Measurements from ENCODE around the gene KRT71.

KRT71 gene

GRCh38 chr12:52524898-52525591, 27.9 kb downstream of the KRT71 start:
- H3K79me2 ChIP-seq (ENCODE audit: control insufficient read depth, low read length): no peaks in the 10 kb centered on the region
- H4K20me1 ChIP-seq (ENCODE audit: control insufficient read depth, insufficient read depth, low read depth, low read length): no peaks in the 10 kb centered on the region
- H3K9me3 ChIP-seq (ENCODE audit: control insufficient read depth, insufficient read depth, low read length): no peaks in the 10 kb centered on the region
- H3K4me1 ChIP-seq (ENCODE audit: control insufficient read depth, low read length): no peaks in the 10 kb centered on the region
- TF ChIP-seq EZH2phosphoT487 (IDR thresholded peaks at IDR 0.05; ENCODE audit: borderline replicate concordance, low read length) (no peak), CTCF (IDR thresholded peaks at IDR 0.05; ENCODE audit: low read depth, low read length, poor library complexity, severe bottlenecking) (no peak)
- no peaks in the 10 kb centered on the region for H3K27me3 ChIP-seq (ENCODE audit: control insufficient read depth, low read length)
- no peak overlapping the region for H3K4me3 ChIP-seq (ENCODE audit: low read length)
- no peak overlapping the region for H3K4me2 ChIP-seq (ENCODE audit: low read length)
- H3K27ac ChIP-seq (ENCODE audit: low read depth, low read length): no peak overlapping the region
- no peaks in the 10 kb centered on the region for H3F3A ChIP-seq (ENCODE audit: control insufficient read depth, insufficient read depth)
- H3K36me3 ChIP-seq (ENCODE audit: control insufficient read depth, low read length): no peaks in the 10 kb centered on the region
- H3K9me2 ChIP-seq (replicated peaks; ENCODE audit: control insufficient read depth, low read length): no peaks in the 10 kb centered on the region

- H3F3A ChIP-seq (ENCODE audit: control insufficient read depth, insufficient read depth): no peaks in the 10 kb centered on the region
Measured at GRCh38 chr12:52524241-52524897, 28.6 kb downstream of the KRT71 start.

GRCh38 chr12:52523824-52524223, 29.1 kb downstream of the KRT71 start:
- H3K4me2 ChIP-seq (ENCODE audit: low read length): no peak overlapping the region
- H4K20me1 ChIP-seq (ENCODE audit: control insufficient read depth, insufficient read depth, low read depth, low read length): no peaks in the 10 kb centered on the region
- H3K27ac ChIP-seq (ENCODE audit: low read depth, low read length): no peak overlapping the region
- H3K27me3 ChIP-seq (ENCODE audit: control insufficient read depth, low read length): no peaks in the 10 kb centered on the region
- H3K9me2 ChIP-seq (replicated peaks; ENCODE audit: control insufficient read depth, low read length): no peaks in the 10 kb centered on the region
- H3K4me1 ChIP-seq (ENCODE audit: control insufficient read depth, low read length): no peaks in the 10 kb centered on the region
- H3K9me3 ChIP-seq (ENCODE audit: control insufficient read depth, insufficient read depth, low read length): no peaks in the 10 kb centered on the region
- no peaks in the 10 kb centered on the region for H3K36me3 ChIP-seq (ENCODE audit: control insufficient read depth, low read length)
- H3F3A ChIP-seq (ENCODE audit: control insufficient read depth, insufficient read depth): no peaks in the 10 kb centered on the region
- TF ChIP-seq EZH2phosphoT487 (IDR thresholded peaks at IDR 0.05; ENCODE audit: borderline replicate concordance, low read length) (no peak), CTCF (IDR thresholded peaks at IDR 0.05; ENCODE audit: low read depth, low read length, poor library complexity, severe bottlenecking) (no peak)
- H3K4me3 ChIP-seq (ENCODE audit: low read length): no peak overlapping the region
- H3K79me2 ChIP-seq (ENCODE audit: control insufficient read depth, low read length): no peaks in the 10 kb centered on the region

More at GRCh38 chr12:52524241-52524897, 28.6 kb downstream of the KRT71 start:
- Histone ChIP-seq H3K4me2 (ENCODE audit: low read length) (no peak overlapping the region), H3K9me3 (ENCODE audit: control insufficient read depth, insufficient read depth, low read length) (no peaks in the 10 kb centered on the region), H4K20me1 (ENCODE audit: control insufficient read depth, insufficient read depth, low read depth, low read length) (no peaks in the 10 kb centered on the region), H3K79me2 (ENCODE audit: control insufficient read depth, low read length) (no peaks in the 10 kb centered on the region), H3K27ac (ENCODE audit: low read depth, low read length) (no peak overlapping the region), H3K9me2 (replicated peaks; ENCODE audit: control insufficient read depth, low read length) (no peaks in the 10 kb centered on the region), H3K27me3 (ENCODE audit: control insufficient read depth, low read length) (no peaks in the 10 kb centered on the region), H3K4me1 (ENCODE audit: control insufficient read depth, low read length) (no peaks in the 10 kb centered on the region), H3K4me3 (ENCODE audit: low read length) (no peak overlapping the region), H3K36me3 (ENCODE audit: control insufficient read depth, low read length) (no peaks in the 10 kb centered on the region)
- TF ChIP-seq EZH2phosphoT487 (IDR thresholded peaks at IDR 0.05; ENCODE audit: borderline replicate concordance, low read length) (no peak), CTCF (IDR thresholded peaks at IDR 0.05; ENCODE audit: low read depth, low read length, poor library complexity, severe bottlenecking) (no peak)
